ELR (cell line): Measurements from ENCODE around the gene ALOXE3.

Experiments used
- DNase-seq: peaks from one replicate; pipeline ENCODE4 v3.0.0-alpha.2; 2015; ENCODE audit warnings: low read depth

The ALOXE3 gene

GRCh38 chr17:8153957-8154607 is 35.8 kb upstream of the ALOXE3 start:
- DNase-seq: peak; percentile 98

- peak; percentile 96 for DNase-seq
These were observed 35.2 kb upstream of the ALOXE3 start for GRCh38 chr17:8153525-8153956.

- no peak for DNase-seq
These were observed 34.7 kb upstream of the ALOXE3 start for GRCh38 chr17:8153031-8153451.

- DNase-seq: peak; percentile 92
These were observed 33.9 kb upstream of the ALOXE3 start, which contains the start of gene PER1 for GRCh38 chr17:8152112-8152775. TSS of gene PER1 (minus strand) at chr17:8152404. CDS start at chr17:8150706, 1,698 bp downstream.

GRCh38 chr17:8151641-8152111 is 33.4 kb upstream of the ALOXE3 start:
- peak; percentile 78 for DNase-seq

GRCh38 chr17:8151120-8151640 is 32.9 kb upstream of the ALOXE3 start:
- DNase-seq: peak; percentile 83

GRCh38 chr17:8150194-8151119 is 32.1 kb upstream of the ALOXE3 start:
- DNase-seq: no peak

GRCh38 chr17:8149419-8150193 is 31.3 kb upstream of the ALOXE3 start:
- no peak for DNase-seq

GRCh38 chr17:8148560-8148959 is 30.2 kb upstream of the ALOXE3 start:
- no peak for DNase-seq

GRCh38 chr17:8147805-8148404 is 29.6 kb upstream of the ALOXE3 start:
- DNase-seq: no peak

GRCh38 chr17:8147141-8147804 is 29.0 kb upstream of the ALOXE3 start:
- DNase-seq: no peak

- DNase-seq: no peak
These were observed 28.2 kb upstream of the ALOXE3 start for GRCh38 chr17:8146381-8147140.

GRCh38 chr17:8145811-8146210 is 27.5 kb upstream of the ALOXE3 start:
- no peak for DNase-seq

- DNase-seq: no peak
These were observed 26.3 kb upstream of the ALOXE3 start for GRCh38 chr17:8144401-8145231.

- DNase-seq: no peak
These were observed 25.5 kb upstream of the ALOXE3 start for GRCh38 chr17:8143581-8144400.

- no peak for DNase-seq
These were observed 24.7 kb upstream of the ALOXE3 start for GRCh38 chr17:8142887-8143580.
